Tibial artery (tissue), 4 donors: ENCODE data around the gene TMC8.

Source experiments
- DNase-seq, 2 donors: peaks; one replicate each; pipeline ENCODE4 v3.0.0-alpha.2; 2019
- H3K27ac ChIP-seq, 2 donors: fragments of 200-600 bp; sonication (generic) in 1 of 2; 1 replicate in 1 of 2; 2 replicates in 1 of 2; pipeline ENCODE4 v1.5.1; 2018 to 2019; ENCODE audit warnings: mild to moderate bottlenecking in 1 of 2
- H3K27me3 ChIP-seq, 2 donors: fragments of 200-600 bp; sonication (generic) in 1 of 2; one replicate each; pipeline versions ENCODE4 v1.5.1 to v1.6.0; 2016 to 2019
- H3K36me3 ChIP-seq, 3 donors: fragments of 200-600 bp; sonication (generic) in 2 of 3; one replicate each; pipeline ENCODE4 v1.5.1; 2016 to 2019; ENCODE audit warnings: mild to moderate bottlenecking in 2 of 3
- H3K4me1 ChIP-seq, 4 donors: fragments of 200-600 bp; sonication (generic) in 2 of 4; 1 replicate in 3 of 4; 2 replicates in 1 of 4; pipeline ENCODE4 v1.5.1; 2016 to 2019
- H3K4me3 ChIP-seq, 2 donors: fragments of 200-600 bp; sonication (generic) in 1 of 2; 1 replicate in 1 of 2; 2 replicates in 1 of 2; pipeline ENCODE4 v1.5.1; 2018 to 2019; ENCODE audit warnings: mild to moderate bottlenecking in 2 of 2
- H3K9me3 ChIP-seq, 3 donors: fragments of 200-600 bp; sonication (generic) in 1 of 3; one replicate each; pipeline ENCODE4 v1.5.1; 2016 to 2019
- CTCF ChIP-seq, 2 experiments: fragments of 200-600 bp in 1 of 2; fragments of 450-650 bp in 1 of 2; IDR thresholded peaks; one replicate each; pipeline ENCODE4 v1.5.1; 2017 to 2019; ENCODE audit warnings: antibody characterized with exemption in 2 of 2, mild to moderate bottlenecking in 1 of 2, moderate library complexity in 1 of 2
- intact Hi-C: fragments of 100-400 bp; cut with DNase I; formaldehyde crosslinking; loops from one replicate; pipeline ENCODE4 v1.15.0; 2023; ENCODE audit warnings: low total_unique reads

TMC8 gene

GRCh38 chr17:78089576-78090281, 40.8 kb upstream of the TMC8 start:
- no peaks in the 10 kb centered on the region for H3K4me1 ChIP-seq
- H3K36me3 ChIP-seq = peaks cover 85 to 95% (median 87%) of the 10 kb centered on the region in 3 donors
- H3K4me3 ChIP-seq = no peak overlapping the region
- TF ChIP-seq CTCF (IDR thresholded peaks at IDR 0.05) = no peak
- no peaks in the 10 kb centered on the region for H3K9me3 ChIP-seq
- H3K27ac ChIP-seq = no peak overlapping the region
- no peaks in the 10 kb centered on the region for H3K27me3 ChIP-seq
- intact Hi-C loops = no loop called here
- no peak for DNase-seq

DNA sequence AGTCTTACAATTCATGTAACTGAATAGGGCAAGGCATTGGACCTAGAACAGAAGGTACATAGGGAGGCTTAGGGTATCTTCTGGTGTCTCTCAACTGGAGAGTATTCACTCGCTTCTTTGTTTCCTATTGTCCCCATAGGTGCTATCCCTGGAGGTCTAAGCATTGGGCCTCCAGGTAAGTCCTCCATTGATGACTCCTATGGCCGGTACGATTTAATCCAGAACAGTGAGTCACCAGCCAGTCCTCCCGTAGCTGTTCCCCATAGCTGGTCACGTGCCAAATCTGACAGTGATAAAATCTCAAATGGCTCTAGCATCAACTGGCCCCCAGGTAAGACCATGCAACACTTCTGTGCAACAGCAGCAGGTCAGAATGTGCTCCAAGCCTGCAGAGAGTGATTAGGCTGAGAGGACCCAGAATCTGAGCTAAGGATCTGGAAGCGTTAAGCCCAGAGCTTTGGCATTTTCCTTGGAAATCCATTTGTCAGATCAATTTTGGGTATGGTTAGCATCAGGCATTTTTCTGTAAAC, 37.7 kb upstream of the TMC8 start:
- no peak for DNase-seq
- Histone ChIP-seq H3K4me1 (no peaks in the 10 kb centered on the region), H3K9me3 (no peaks in the 10 kb centered on the region), H3K27me3 (no peaks in the 10 kb centered on the region), H3K27ac (no peak overlapping the region), H3K36me3 (peaks cover 95 to 99% (median 96%) of the 10 kb centered on the region in 3 donors), H3K4me3 (no peak overlapping the region)
- intact Hi-C loops = no loop called here
- no peak for TF ChIP-seq CTCF (IDR thresholded peaks at IDR 0.05)

DNA sequence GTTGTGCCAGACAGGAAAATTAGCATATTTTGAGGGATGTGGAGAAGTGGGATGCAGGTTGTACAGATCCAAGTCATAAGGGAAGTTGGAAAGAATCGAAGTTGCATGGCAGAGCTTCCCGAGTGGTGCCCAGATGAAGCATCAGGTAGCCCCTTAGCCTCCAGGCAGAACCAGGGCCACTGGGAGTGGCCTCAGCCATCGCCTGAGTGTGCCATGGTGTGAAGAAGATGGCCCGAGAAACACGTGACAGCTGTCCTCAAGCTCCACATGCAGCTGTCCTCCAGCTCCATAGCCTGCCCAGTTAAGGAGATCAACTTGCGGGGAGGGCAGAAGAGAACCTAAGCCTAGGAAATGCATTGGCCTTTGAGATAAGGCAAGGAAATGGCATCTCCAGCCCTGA, 35.5 kb upstream of the TMC8 start:
- Histone ChIP-seq H3K27me3 (no peaks in the 10 kb centered on the region), H3K27ac (no peak overlapping the region), H3K4me3 (no peak overlapping the region), H3K4me1 (no peaks in the 10 kb centered on the region), H3K9me3 (no peaks in the 10 kb centered on the region), H3K36me3 (peaks cover 96 to 100% (median 100%) of the 10 kb centered on the region in 3 donors)
- no peak for DNase-seq
- TF ChIP-seq CTCF (IDR thresholded peaks at IDR 0.05) = no peak
- intact Hi-C loops = no loop called here

DNA sequence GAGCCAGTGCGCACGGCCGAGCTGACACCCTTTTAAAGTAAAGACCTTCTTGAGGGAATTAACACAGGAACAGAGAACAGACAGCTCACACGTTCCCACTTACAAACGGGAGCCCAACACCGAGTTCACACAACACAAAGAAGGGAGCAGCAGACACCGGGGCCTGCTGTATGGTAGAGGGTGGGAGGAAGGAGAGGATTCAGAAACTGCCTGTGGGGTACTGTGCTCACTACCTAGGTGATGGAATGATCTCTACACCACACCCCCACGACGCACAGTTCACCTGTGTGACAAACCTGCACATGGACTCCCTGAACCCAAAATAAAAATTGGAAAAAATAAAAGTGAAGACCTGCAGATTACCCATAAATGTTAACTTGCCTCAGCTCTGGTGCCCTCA, 34.5 kb upstream of the TMC8 start:
- peaks cover 91 to 97% (median 96%) of the 10 kb centered on the region in 3 donors for H3K36me3 ChIP-seq
- H3K27ac ChIP-seq = no peak overlapping the region
- H3K27me3 ChIP-seq = no peaks in the 10 kb centered on the region
- DNase-seq = no peak
- TF ChIP-seq CTCF (IDR thresholded peaks at IDR 0.05) = no peak
- no peaks in the 10 kb centered on the region for H3K4me1 ChIP-seq
- no peak overlapping the region for H3K4me3 ChIP-seq
- no peaks in the 10 kb centered on the region for H3K9me3 ChIP-seq
- intact Hi-C loops = no loop called here

- TF ChIP-seq CTCF (IDR thresholded peaks at IDR 0.05) = no peak
- no peak for DNase-seq
- Histone ChIP-seq H3K4me3 (no peak overlapping the region), H3K27ac (no peak overlapping the region), H3K9me3 (no peaks in the 10 kb centered on the region), H3K27me3 (no peaks in the 10 kb centered on the region), H3K36me3 (peaks cover 71 to 93% (median 88%) of the 10 kb centered on the region in 3 donors), H3K4me1 (no peaks in the 10 kb centered on the region)
- intact Hi-C loops = no loop called here
These were observed 29.5 kb upstream of the TMC8 start for GRCh38 chr17:78101112-78101511.
